NCI-H2227 (cell line): Measurements from ENCODE around the gene RCBTB1.
"Not testable (repeated sequence)": the region's sequence is repeated elsewhere in the genome, so short reads cannot be mapped to it uniquely, and the experiment has no call there.

Experiments used
- DNase-seq: peaks from one replicate; lab custom pipeline; 2025; ENCODE audit not compliant: unreplicated experiment; lab: John Stamatoyannopoulos, UW

Gene RCBTB1

DNA sequence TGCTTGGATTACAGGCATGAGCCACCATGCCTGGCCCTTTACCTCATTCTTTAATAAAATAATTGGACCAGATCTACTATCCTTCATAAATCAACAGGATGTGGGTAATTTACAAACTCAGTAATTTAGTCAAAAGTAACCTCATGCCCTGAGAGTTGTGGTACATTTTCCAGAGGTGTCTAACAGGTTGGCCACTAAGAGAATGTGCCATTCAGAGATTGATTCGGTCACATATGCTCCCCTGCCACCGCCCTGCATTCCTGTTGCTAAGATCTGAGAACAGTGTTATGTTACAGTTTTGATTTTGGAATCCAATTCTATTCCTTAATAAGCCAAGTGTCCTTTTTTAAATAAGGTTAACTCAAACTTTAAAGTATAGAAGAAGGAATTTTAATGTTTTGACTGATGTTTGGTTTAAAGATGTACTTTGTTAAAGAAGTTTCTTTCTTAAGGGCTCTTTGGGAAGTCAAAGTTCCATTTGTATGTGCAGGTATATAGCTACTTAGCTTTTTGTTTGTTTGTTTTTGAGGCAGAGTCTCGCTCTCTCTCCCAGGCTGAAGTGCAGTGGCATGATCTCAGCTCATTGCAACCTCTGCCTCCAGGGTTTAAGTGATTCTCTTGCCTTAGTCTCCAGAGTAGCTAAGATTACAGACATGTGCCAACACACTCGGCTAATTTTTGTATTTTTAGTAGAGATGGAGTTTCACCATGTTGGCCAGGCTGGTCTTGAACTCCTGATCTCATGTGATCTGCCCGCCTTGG is 60.4 kb downstream of the RCBTB1 start:
- no peak for DNase-seq

DNA sequence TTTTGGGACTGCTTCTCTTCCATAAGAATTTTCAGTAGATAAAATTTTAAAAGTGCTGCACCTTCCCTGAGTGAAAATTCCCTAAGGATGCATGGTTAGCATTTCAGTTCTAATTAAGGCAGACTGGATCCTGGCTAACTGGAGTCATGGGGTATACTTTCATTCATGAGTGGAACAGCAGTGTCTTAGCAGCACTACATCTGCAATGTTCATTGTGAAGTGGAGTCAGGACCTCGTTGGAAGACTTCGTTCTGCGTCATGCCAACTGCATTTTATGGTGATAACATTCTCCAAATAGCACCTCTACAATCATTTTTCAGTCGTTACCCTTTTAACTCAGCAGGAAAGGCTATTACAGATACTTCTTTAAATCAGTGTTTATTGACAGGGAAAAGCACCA is 64.1 kb downstream of the RCBTB1 start:
- peak; percentile 20 for DNase-seq

DNA sequence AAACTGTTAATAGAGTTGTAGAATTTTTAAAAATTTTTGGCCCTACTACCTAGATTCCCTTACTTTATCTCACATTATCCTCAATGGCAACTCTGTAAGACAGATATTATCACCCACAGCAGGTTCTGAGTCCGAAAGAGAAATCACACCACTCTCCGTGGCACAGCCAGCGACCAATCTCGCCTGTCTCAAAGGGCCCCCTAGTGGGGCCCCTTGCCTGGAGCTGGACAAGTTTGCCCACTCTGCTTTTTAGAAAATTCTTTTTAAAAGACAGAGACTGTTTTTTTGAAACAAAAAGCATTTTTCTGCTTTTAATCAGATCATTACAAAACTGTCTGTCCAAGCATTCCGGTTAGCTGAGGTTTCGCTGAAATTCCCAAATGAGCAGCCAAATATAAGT is 67.9 kb downstream of the RCBTB1 start:
- no peak for DNase-seq

DNA sequence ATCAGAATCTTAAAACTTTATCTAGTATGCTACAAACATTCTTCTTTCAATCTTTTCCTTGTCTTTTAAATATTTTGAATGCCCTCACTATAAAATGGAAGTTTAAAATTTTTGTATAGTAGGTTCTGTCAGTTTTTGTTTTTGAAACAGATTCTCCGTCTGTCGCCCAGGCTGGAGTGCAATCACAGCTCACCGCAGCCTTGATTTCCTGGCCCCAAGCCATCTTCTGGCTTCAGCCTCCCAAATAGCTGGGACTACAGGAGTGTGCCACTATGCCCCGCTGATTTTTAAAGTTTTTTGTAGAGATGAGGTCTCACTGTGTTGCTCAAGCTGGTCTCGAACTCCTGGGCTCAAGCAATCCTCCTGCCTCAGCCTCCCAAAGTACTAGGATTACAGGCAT is 68.9 kb downstream of the RCBTB1 start:
- DNase-seq = no peak

DNA sequence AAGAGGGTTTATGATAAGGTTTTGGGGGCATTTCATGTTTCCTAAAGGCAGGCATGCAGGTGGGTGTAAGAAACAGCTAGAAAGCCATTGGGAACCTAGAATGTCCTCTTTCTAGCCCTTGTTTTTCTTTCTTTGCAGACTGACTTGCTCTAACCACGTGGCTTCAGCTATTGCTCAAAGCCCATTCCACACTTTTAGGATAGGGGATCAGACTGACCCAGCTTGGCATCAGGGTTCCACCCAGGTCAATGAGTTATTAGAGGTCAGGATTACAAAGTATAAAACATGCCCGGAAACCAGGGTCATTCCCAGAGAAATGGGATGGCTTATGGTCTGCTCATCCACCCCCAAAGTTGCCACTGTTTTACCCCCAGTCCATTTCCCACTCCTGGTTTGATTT is 72.8 kb downstream of the RCBTB1 start:
- DNase-seq = no peak

DNA sequence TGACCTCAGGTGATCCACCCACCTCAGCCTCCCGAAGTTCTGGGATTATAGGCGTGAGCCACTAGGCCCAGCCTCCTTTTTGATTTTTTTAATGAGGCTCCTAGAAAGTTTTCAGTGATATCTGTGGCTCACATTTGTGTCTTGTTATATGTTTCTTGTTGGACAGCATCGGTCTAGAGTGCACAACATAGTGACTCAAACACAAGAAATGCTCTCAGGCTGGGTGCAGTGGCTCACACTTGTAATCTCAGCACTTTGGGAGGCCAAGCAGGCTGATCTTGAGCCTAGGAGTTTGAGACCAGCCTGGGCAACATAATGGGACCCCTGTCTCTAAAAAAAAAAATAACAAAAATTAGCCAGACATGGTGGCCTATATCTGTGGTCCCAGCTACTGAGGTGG is 81.4 kb downstream of the RCBTB1 start:
- DNase-seq = no peak

DNA sequence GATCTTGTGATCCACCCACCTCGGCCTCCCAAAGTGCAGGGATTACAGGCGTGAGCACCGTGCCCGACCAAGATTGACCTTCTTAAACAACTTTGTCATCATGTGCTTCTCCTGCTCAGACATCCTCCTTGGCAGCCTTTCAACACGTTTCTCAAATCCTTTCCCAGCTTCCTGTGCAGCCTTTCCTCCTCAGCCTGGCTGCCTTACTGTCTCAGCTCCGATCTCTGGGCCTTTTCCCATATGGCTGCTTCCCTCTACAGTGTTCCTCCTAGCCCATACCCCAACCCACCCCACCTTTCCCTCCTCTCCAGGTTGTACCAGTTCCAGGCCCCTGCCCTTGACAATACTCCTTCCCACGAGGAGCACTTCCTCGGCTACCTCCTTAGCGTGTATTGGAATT is 82.4 kb downstream of the RCBTB1 start:
- no peak for DNase-seq

DNA sequence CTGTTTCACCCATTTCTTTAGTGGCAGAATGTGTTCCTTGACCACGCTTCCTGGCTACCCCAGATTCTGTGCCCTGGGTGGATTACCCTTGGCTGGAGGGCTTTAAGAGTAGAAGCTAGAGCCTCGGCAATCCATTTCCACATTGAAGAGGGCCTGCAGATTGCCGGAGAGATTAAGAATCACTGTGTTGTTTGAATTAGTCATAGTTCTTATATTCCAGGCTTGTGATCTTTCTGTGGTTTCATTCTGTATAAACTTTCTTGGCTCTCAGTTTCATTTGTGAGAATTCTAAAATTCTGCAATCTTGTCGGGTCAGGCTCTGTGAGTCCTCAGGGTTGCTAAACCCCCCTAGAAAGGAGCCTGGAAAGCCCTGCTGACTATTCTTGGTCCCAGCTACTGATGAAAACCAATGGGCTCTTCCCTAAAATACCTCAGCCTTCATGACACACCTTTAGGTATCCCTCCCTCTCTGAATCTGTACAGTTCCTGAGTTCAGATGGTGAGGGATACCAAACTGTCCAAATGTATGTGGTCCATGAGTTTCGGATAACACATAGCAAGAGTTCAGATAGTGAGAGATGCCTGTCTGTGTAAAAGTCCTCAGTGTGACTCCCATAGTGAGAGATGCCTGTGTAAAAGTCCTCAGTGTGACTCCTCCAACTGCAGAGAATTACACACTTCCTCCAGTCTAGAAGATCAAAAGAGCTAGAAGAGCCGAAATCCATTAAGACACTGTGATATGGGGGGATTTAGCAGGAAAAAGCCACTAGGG is 85.3 kb downstream of the RCBTB1 start:
- DNase-seq = no peak

DNA sequence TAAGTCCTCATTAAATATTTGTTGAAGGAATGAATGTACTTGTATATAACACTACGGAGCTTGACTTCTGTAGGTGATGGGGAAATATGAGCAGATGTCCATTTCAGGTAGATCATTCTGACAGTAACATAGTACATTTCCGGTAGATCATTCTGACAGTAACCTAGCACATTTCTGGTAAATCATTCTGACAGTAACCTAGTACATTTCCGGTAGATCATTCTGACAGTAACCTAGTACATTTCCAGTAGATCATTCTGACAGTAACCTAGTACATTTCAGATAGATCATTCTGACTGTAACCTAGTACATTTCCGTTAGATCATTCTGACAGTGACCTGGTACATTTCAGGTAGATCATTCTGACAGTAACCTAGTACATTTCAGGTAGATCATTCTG is 87.2 kb downstream of the RCBTB1 start:
- no peak for DNase-seq

DNA sequence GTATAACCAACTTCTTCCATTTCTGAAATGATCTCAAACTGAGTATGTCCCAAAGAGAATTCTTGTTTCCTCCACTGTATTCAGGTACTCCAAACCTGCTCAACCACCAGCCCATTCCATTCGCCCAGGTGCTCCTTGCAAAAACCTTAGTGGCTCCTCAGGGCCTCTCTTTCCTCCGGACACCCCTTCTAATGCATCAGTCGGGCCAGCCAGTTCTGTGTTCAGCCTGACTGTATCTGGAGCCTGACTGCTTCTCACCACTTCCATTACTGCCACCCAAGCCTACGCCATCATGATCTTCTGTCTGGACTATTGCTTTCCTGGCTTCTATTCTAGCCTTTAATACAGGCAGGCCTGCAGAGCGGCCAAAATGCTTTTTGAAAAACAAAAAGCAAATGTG is 88.1 kb downstream of the RCBTB1 start:
- no peak for DNase-seq

DNA sequence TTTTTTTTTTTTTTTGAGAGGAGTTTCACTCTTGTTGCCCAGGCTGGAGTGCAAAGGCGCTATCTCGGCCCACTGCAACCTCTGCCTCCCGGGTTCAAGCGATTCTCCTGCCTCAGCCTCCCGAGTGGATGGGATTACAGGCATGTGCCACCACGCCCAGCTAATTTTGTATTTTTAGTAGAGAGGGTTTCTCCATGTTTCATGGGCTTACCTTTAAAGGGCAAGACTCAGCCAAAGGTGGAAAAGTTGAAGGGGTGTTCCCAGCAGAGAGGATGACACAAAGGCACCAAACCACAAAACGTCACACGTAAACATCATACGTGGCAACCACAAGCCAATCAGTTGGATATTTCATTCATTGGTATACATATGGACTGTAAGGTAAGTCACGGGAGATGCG is 88.5 kb downstream of the RCBTB1 start:
- not testable (repeated sequence) for DNase-seq

DNA sequence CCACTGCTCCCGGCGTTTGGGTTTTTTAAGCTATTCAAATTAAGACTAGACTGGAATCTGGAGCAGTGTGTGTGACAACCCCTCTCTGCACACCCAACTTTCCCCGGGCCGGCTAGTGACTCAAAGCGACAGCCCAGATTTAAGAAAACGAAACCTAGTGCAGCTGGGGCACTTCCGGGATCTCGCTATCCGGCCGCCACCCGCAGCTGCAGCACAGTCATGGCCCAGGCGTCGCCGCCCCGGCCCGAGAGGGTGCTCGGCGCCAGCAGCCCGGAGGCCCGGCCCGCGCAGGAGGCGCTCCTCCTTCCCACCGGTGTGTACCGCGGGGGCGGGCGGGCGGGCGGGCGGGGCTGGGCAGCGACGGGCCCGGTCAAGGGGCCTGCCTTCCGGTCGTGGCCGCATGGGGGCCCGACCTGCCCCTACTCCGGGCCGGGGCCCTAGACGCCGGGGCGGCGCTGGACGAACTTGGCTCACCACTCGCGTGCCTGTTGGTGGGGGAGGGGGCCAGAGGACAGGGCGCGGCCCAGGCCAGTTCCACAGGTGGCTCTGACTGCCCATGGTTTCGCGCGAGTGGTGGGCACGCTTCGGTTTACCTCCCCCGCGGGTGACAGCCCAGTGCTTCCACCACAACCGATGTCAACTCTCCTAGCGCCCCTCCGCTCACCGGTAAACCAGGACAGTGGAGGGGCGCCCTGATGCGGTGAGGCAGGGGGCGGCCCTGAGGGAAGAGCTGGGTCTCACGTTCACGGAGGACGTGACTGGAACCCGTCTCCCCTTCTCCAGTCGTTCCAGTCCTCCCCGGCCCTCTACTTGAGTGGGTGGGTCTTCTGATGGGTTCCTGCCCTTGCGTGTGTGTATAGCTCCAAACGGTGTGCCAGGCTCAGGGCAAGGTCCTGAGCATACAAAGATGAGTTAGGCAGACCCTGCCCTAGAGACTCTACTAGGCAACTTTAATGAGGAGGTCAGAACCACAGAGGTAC is 89.3 kb downstream of the RCBTB1 start, which contains the start of gene PHF11:
Gene PHF11 (plus strand): TSS at position 171 of the 980 bp plus-strand sequence. CDS start 49 bp downstream, at position 220.
- DNase-seq = peak; percentile 30

DNA sequence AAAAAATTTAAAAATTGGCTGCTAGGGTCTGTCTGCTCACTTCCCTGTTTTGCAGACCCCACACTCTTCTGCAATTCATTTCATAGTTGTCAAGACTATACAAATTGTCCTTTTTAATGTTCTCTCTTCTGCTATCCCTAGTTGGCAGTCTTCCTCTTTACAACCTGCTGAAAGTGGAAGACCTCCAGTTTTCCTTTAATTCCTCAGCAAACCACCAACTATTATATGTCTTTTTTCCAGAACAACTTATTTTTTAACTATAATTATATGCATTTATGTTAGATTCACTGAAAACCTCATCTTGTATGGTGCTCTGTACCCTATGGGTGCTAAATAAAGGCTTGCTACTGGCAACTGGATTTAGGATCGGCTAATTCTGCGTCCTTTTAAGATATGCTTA is 90.7 kb downstream of the RCBTB1 start:
- no peak for DNase-seq

DNA sequence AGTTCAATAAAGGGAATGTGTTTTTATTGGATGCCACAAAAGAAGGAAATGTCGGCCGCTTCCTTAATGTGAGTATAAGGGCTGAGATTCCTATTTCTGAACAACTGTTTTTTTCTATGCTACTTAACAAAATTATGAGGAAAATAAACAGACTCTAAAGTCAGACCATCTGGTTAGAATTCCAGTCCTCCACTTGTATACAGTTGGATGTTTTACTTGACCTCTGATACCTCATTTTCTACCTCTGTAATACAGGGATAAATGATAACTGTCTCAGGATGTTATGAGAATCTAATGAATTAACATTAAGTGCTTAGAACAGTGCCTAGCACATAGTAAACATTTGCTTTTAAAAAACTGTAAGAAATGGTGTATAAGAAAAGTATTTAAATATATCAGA is 96.8 kb downstream of the RCBTB1 start:
- DNase-seq = no peak
